ENCODE data around the gene TSSK2. TPM values are rescaled to one million over a fixed set of nuclear protein-coding genes. Genes with fewer than 3 reads are reported as not detected.

Gene TSSK2
- total and polyA plus RNA-seq, 7 donors: 0.14 to 0.32 (median 0.28) TPM; not detected in 3

- intact Hi-C loops (cut with DNase I): no loop called here
- ATAC-seq (no peak), DNase-seq (no peak)
- WGBS, 3 donors: 81 to 84% (median 81%) methylated on average over 4 of the region's 4 CpGs
- Histone ChIP-seq H3K4me3 (no peak overlapping the region), H3K27me3 (ENCODE audit: insufficient read depth in 3 of 3, low read length in 2 of 3) (no peaks in the 10 kb centered on the region), H3K4me1 (peaks cover 82% of the 10 kb centered on the region), H3K36me3 (ENCODE audit: insufficient read depth in 1 of 2, low read depth in 1 of 2) (peaks cover 0 to 5% of the 10 kb centered on the region in 2 donors), H3K27ac (no peak overlapping the region), H3K9me3 (no peaks in the 10 kb centered on the region)
- TF ChIP-seq CTCF (IDR thresholded peaks at IDR 0.05): no peak
Observed at GRCh38 chr22:19118329-19118880, 12.7 kb upstream of the TSSK2 start.

GRCh38 chr22:19119949-19120348, 11.2 kb upstream of the TSSK2 start:
- TF ChIP-seq CTCF (IDR thresholded peaks at IDR 0.05): no peak
- H3K4me1 ChIP-seq: peaks cover 71% of the 10 kb centered on the region
- 70 to 80% (median 77%) methylated on average over 8 of the region's 8 CpGs for WGBS, 3 donors
- no peaks in the 10 kb centered on the region for H3K9me3 ChIP-seq
- H3K4me3 ChIP-seq: no peak overlapping the region
- peak overlapping the region; percentile 93 for H3K27ac ChIP-seq
- H3K27me3 ChIP-seq (ENCODE audit: insufficient read depth in 3 of 3, low read length in 2 of 3): no peaks in the 10 kb centered on the region
- no peak for ATAC-seq
- no peak for DNase-seq
- peaks cover 0 to 5% of the 10 kb centered on the region in 2 donors for H3K36me3 ChIP-seq (ENCODE audit: insufficient read depth in 1 of 2, low read depth in 1 of 2)
- intact Hi-C loops (cut with DNase I): loop anchor here in 1 of 2 donors (5.0 kb wide), 1 partner anchor 33 kb away; no protein-coding TSS in a partner anchor

- Histone ChIP-seq H3K9me3 (no peaks in the 10 kb centered on the region), H3K4me1 (peaks cover 60% of the 10 kb centered on the region), H3K4me3 (peak overlapping the region; percentile 90), H3K27ac (peak overlapping the region; percentile 93), H3K36me3 (ENCODE audit: insufficient read depth in 1 of 2, low read depth in 1 of 2) (no peaks in the 10 kb centered on the region), H3K27me3 (ENCODE audit: insufficient read depth in 3 of 3, low read length in 2 of 3) (no peaks in the 10 kb centered on the region)
- ATAC-seq (peak; percentile 47 to 67 (median 52)), DNase-seq (no peak)
- TF ChIP-seq CTCF (IDR thresholded peaks at IDR 0.05): no peak
- intact Hi-C loops (cut with DNase I): loop anchor here in 1 of 2 donors (5.0 kb wide), 1 partner anchor 34 kb away; no protein-coding TSS in a partner anchor
- 12 to 16% (median 12%) methylated on average over 23 of the region's 23 CpGs for WGBS, 3 donors
Observed at GRCh38 chr22:19120829-19121630, 10.1 kb upstream of the TSSK2 start.

- intact Hi-C loops (cut with DNase I): loop anchor here (1.0 to 5.0 kb wide), 2 partner anchors 34 to 311 kb away; partner anchors contain the start of gene MRPL40 (in 1 of the 2)
- Histone ChIP-seq H3K36me3 (ENCODE audit: insufficient read depth in 1 of 2, low read depth in 1 of 2) (no peaks in the 10 kb centered on the region), H3K4me3 (peak overlapping the region; percentile 90), H3K9me3 (no peaks in the 10 kb centered on the region), H3K27ac (peak overlapping the region; percentile 93), H3K27me3 (ENCODE audit: insufficient read depth in 3 of 3, low read length in 2 of 3) (no peaks in the 10 kb centered on the region), H3K4me1 (peaks cover 53% of the 10 kb centered on the region)
- WGBS, 3 donors: 0 to 1% (median 1%) methylated on average over 17 to 47 of the region's 47 CpGs
- peak; percentile 59 to 72 (median 66) for ATAC-seq
- no peak for TF ChIP-seq CTCF (IDR thresholded peaks at IDR 0.05)
- peak; percentile 74 to 90 for DNase-seq
Observed at GRCh38 chr22:19121631-19122142, 9.4 kb upstream of the TSSK2 start.

All from psoas muscle (tissue), 8 donors.